ENCODE data around the gene CIROP.

CIROP gene

GRCh38 chr14:23147676-23148075 is 42.9 kb upstream of the CIROP start:
- CTCF ChIA-PET = interaction anchor here (3.0 kb wide), 1 partner anchor 39 kb away, joined by 8 read pairs; no protein-coding TSS in a partner anchor
- POLR2A ChIA-PET = no interaction called here
- TF ChIP-seq, protein P1, sequence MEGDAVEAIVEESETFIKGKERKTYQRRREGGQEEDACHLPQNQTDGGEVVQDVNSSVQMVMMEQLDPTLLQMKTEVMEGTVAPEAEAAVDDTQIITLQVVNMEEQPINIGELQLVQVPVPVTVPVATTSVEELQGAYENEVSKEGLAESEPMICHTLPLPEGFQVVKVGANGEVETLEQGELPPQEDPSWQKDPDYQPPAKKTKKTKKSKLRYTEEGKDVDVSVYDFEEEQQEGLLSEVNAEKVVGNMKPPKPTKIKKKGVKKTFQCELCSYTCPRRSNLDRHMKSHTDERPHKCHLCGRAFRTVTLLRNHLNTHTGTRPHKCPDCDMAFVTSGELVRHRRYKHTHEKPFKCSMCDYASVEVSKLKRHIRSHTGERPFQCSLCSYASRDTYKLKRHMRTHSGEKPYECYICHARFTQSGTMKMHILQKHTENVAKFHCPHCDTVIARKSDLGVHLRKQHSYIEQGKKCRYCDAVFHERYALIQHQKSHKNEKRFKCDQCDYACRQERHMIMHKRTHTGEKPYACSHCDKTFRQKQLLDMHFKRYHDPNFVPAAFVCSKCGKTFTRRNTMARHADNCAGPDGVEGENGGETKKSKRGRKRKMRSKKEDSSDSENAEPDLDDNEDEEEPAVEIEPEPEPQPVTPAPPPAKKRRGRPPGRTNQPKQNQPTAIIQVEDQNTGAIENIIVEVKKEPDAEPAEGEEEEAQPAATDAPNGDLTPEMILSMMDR (IDR thresholded peaks at IDR 0.05; ENCODE audit: insufficient read depth, low read length, missing control alignments) = no peak
- DNase-seq (ENCODE audit: low read depth, low spot score) = no peak
- H3K4me3 ChIP-seq (ENCODE audit: low read depth, low read length) = no peak overlapping the region

DNA sequence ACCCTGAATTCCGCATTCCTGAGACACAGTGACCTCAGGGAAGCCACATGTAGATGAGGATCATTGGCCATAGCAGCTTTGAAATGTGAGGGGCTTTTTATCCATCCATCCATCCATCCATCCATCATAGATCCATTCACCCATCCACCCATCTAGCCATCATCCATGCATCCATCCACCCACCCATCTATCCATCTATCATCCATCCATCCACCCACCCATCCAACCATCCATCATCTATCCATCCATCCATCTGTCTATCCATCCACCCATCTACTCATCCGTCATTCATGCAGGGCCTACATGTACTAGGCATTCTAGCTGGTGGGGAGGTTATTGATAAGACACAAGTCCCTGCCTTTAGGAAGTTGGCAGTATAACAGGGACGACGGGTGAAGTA is 42.2 kb upstream of the CIROP start:
- ChIA-PET POLR2A (no interaction called here), CTCF (interaction anchor here (0.9 to 2.0 kb wide), 2 partner anchors 26 to 40 kb away, joined by 3 to 8 read pairs; no protein-coding TSS in a partner anchor)

DNA sequence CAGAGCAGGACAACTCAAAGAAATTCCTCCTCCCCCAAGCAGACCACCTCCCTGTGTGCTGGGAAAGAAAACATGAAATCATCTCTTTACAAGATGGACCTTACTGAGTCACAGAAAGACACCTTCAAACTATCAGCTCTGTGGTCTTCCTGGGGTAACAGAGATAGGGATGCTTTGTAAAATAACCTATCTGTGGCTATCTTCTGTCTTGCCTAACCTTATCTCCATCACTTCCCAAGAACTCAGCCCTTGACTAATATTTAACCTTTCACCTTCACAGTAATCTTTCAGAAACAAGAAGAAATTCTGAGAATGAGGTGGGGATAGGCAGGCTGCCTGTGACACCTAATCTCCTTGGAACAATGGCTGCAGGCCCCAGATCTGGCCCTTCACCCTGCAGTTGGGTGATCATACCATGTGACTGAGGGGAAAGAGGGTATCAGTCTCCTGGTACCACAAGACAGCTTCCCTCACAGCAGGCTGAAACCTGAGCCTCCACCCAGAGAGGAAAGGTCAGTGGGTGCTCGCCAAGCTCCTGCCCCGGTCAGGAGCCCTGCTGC is 41.6 kb upstream of the CIROP start:
- TF ChIP-seq, protein P1 (IDR thresholded peaks at IDR 0.05; ENCODE audit: insufficient read depth, low read length, missing control alignments) = no peak
- H3K4me3 ChIP-seq (ENCODE audit: low read depth, low read length) = no peak overlapping the region
- no peak for DNase-seq (ENCODE audit: low read depth, low spot score)
- ChIA-PET POLR2A (no interaction called here), CTCF (interaction anchor here (0.9 to 2.0 kb wide), 3 partner anchors 22 to 40 kb away, joined by 3 to 8 read pairs (median 3); no protein-coding TSS in a partner anchor)

More for the DNA sequence above, 42.2 kb upstream of the CIROP start:
- DNase-seq (ENCODE audit: low read depth, low spot score) = no peak
- TF ChIP-seq, protein P1 (IDR thresholded peaks at IDR 0.05; ENCODE audit: insufficient read depth, low read length, missing control alignments) = no peak
- no peak overlapping the region for H3K4me3 ChIP-seq (ENCODE audit: low read depth, low read length)

DNA sequence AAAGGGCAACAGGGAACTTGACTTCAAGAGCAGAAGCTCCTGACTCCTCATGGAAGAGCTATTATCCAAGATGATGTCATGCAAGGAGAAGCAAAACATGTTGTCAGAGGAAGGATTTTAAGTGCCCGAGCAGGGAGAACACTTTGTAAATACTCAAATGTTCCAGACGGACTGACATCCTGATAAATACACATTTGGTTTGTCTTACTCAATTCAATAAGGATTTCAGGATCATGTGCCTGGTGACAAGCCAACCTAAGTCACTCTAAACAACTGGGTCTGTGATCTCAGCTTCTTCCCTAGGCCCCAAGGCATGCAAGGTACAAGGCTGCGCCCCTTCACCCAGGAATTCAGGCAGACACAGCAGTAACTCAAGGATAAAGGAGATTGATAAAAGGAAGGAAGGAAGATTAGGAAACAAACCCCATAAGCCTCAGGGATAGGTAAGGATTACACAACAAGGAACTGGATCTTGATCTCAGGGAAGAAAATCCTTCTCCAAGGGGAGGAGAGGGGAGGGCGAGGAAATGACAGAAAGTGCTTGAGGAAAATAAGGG is 41.1 kb upstream of the CIROP start:
- ChIA-PET POLR2A (no interaction called here), CTCF (interaction anchor here (1.1 to 6.9 kb wide), 5 partner anchors 21 to 44 kb away, joined by 3 to 64 read pairs (median 5); partner anchors contain the start of gene CEBPE)
- TF ChIP-seq, protein P1 (IDR thresholded peaks at IDR 0.05; ENCODE audit: insufficient read depth, low read length, missing control alignments) = no peak

GRCh38 chr14:23143911-23144310 is 39.1 kb upstream of the CIROP start:
- H3K4me3 ChIP-seq (ENCODE audit: low read depth, low read length) = no peak overlapping the region
- POLR2A ChIA-PET = no interaction called here
- no peak for DNase-seq (ENCODE audit: low read depth, low spot score)
- CTCF ChIA-PET = interaction anchor here (1.5 to 6.9 kb wide), 5 partner anchors 11 to 43 kb away, joined by 3 to 64 read pairs (median 5); partner anchors contain the start of gene CEBPE
- TF ChIP-seq, protein P1 (IDR thresholded peaks at IDR 0.05; ENCODE audit: insufficient read depth, low read length, missing control alignments) = no peak

More for the DNA sequence above, 41.1 kb upstream of the CIROP start:
- no peak for DNase-seq (ENCODE audit: low read depth, low spot score)
- no peak overlapping the region for H3K4me3 ChIP-seq (ENCODE audit: low read depth, low read length)

DNA sequence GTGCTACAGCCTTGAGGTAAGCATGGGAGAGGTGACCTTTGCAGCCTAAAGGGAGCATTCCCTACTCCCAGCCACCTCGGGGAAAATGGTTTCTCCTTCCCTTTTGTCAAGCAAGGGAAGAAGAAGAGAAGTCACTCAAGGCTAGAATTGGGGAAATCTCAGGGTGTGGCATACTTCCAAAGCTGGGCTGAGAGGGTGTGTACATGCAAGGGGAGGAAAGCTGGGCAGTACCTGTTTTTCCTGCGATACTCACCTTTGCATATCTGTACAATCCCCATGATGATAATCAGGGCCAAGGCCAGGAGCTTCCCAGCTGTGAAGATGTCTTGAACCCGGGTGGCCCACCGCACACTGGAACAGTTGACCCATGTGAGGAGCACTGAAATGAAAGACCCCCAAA is 38.0 kb upstream of the CIROP start:
- ChIA-PET POLR2A (no interaction called here), CTCF (interaction anchor here (1.0 to 6.9 kb wide), 8 partner anchors 8 to 71 kb away, joined by 3 to 64 read pairs (median 4); partner anchors contain the start of gene CEBPE)
- DNase-seq (ENCODE audit: low read depth, low spot score) = no peak
- TF ChIP-seq, protein P1 (IDR thresholded peaks at IDR 0.05; ENCODE audit: insufficient read depth, low read length, missing control alignments) = no peak
- H3K4me3 ChIP-seq (ENCODE audit: low read depth, low read length) = no peak overlapping the region

Measured in AG04449 (cell line).